ENCODE data around the gene SORCS2. TPM values are rescaled to one million over a fixed set of nuclear protein-coding genes. Genes with fewer than 3 reads are reported as not detected.
A peak's percentile ranks its signal among the peaks of the same experiment; 100 is the strongest.

SORCS2 gene
- total and polyA plus RNA-seq, 12 donors: 0.67 to 15.5 (median 1.3) TPM

DNA sequence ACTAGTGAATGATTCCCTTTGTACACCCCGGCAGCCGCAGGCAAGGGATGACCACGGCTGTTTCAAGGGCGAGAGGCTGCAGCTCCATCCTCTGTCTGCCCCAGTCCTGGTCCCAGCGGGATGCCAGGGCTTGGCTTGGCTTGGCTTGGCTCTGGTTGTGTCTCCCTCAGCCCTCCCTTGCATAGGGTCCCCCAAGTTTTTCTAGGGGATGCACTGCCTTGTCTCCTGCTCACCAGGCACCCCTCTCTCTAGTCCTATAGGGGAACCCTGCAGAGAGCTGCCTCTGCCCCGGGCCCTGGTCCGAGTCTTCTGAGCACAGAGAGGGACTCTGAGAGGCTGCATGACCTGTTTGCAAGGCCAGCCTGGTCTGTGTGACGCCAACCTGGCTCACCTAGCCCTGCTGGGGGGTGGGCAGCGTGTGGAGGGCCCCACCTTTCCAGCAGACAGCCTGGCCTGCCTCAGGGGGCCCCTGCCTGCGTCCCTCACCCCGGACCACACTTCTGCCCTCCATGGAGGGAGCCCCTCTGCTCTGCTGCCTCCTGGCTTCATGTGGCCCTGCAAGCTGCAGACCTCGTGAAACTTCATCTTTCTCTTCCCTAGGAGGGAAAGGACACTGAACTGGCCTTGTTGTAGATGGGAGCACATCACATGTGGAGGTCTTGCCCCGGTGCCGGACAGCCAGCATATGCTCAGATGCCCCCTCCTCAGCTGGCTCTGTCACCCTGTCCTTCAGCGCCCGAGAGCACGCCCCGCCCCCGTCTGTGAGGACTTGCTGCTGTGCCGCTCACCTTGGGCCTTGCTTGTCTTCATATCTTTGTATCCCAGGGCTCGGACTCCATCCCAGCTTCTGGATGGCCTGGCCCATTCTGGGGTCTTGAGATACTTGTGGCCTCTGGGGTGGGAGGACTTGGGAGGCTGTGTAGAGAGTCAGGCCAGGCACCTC is 16.4 kb downstream of the SORCS2 start:
- Histone ChIP-seq H3K27ac (peak overlapping the region in 1 of 5 donors; percentile 85), H3K4me3 (no peak overlapping the region), H3K36me3 (replicated peaks in 1 of 2) (no peaks in the 10 kb centered on the region), H3K27me3 (no peaks in the 10 kb centered on the region), H3K4me1 (replicated peaks in 1 of 2) (peaks cover 0 to 12% of the 10 kb centered on the region in 2 donors), H3K9me3 (replicated peaks in 1 of 3) (no peaks in the 10 kb centered on the region)
- DNase-seq: no peak
- WGBS, 4 donors: 85 to 91% (median 89%) methylated on average over 8 to 21 of the region's 21 CpGs
- TF ChIP-seq, protein P1, sequence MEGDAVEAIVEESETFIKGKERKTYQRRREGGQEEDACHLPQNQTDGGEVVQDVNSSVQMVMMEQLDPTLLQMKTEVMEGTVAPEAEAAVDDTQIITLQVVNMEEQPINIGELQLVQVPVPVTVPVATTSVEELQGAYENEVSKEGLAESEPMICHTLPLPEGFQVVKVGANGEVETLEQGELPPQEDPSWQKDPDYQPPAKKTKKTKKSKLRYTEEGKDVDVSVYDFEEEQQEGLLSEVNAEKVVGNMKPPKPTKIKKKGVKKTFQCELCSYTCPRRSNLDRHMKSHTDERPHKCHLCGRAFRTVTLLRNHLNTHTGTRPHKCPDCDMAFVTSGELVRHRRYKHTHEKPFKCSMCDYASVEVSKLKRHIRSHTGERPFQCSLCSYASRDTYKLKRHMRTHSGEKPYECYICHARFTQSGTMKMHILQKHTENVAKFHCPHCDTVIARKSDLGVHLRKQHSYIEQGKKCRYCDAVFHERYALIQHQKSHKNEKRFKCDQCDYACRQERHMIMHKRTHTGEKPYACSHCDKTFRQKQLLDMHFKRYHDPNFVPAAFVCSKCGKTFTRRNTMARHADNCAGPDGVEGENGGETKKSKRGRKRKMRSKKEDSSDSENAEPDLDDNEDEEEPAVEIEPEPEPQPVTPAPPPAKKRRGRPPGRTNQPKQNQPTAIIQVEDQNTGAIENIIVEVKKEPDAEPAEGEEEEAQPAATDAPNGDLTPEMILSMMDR (IDR thresholded peaks at IDR 0.05): no peak
- TF ChIP-seq POLR2A (IDR thresholded peaks at IDR 0.05): no peak
- intact Hi-C loops (cut with DNase I): no loop called here

GRCh38 chr4:7209699-7210098 is 17.4 kb downstream of the SORCS2 start:
- 75 to 87% (median 80%) methylated on average over 7 to 9 of the region's 9 CpGs for WGBS, 4 donors
- intact Hi-C loops (cut with DNase I): no loop called here
- TF ChIP-seq, protein P1 (IDR thresholded peaks at IDR 0.05): no peak
- TF ChIP-seq POLR2A (IDR thresholded peaks at IDR 0.05): no peak

GRCh38 chr4:7210824-7211223 is 18.5 kb downstream of the SORCS2 start:
- TF ChIP-seq, protein P1 (IDR thresholded peaks at IDR 0.05): no peak
- no peak for TF ChIP-seq POLR2A (IDR thresholded peaks at IDR 0.05)
- Histone ChIP-seq H3K36me3 (replicated peaks in 1 of 2) (no peaks in the 10 kb centered on the region), H3K4me3 (no peak overlapping the region), H3K9me3 (replicated peaks in 1 of 3) (no peaks in the 10 kb centered on the region), H3K4me1 (replicated peaks in 1 of 2) (peaks cover 0 to 12% of the 10 kb centered on the region in 2 donors), H3K27ac (peak overlapping the region in 1 of 5 donors; percentile 60), H3K27me3 (no peaks in the 10 kb centered on the region)
- DNase-seq: no peak
- WGBS, 4 donors: 70 to 88% (median 80%) methylated on average over 4 of the region's 4 CpGs
- intact Hi-C loops (cut with DNase I): no loop called here

More at GRCh38 chr4:7209699-7210098, 17.4 kb downstream of the SORCS2 start:
- H3K9me3 ChIP-seq (replicated peaks in 1 of 3): no peaks in the 10 kb centered on the region
- H3K36me3 ChIP-seq (replicated peaks in 1 of 2): no peaks in the 10 kb centered on the region
- H3K27ac ChIP-seq: no peak overlapping the region
- no peak overlapping the region for H3K4me3 ChIP-seq
- H3K4me1 ChIP-seq (replicated peaks in 1 of 2): peaks cover 0 to 12% of the 10 kb centered on the region in 2 donors
- no peak for DNase-seq
- no peaks in the 10 kb centered on the region for H3K27me3 ChIP-seq

- WGBS, 4 donors: 61 to 82% (median 76%) methylated on average over 6 of the region's 6 CpGs
- Histone ChIP-seq H3K27ac (no peak overlapping the region), H3K36me3 (replicated peaks in 1 of 2) (no peaks in the 10 kb centered on the region), H3K27me3 (no peaks in the 10 kb centered on the region), H3K9me3 (replicated peaks in 1 of 3) (no peaks in the 10 kb centered on the region), H3K4me3 (no peak overlapping the region), H3K4me1 (replicated peaks in 1 of 2) (peaks cover 0 to 6% of the 10 kb centered on the region in 2 donors)
- no peak for TF ChIP-seq POLR2A (IDR thresholded peaks at IDR 0.05)
- TF ChIP-seq, protein P1 (IDR thresholded peaks at IDR 0.05): no peak
- intact Hi-C loops (cut with DNase I): no loop called here
- DNase-seq: no peak
Observed at GRCh38 chr4:7212101-7212674, 19.9 kb downstream of the SORCS2 start.
